ENCODE results near the gene GJA8.
"Not testable (repeated sequence)": the region's sequence is repeated elsewhere in the genome, so short reads cannot be mapped to it uniquely, and the experiment has no call there.

Gene GJA8

GRCh38 chr1:147902253-147902845 lies at the start of gene GJA8:
TSS of gene GJA8 (plus strand) at chr1:147902795. CDS start at chr1:147907956, 5,161 bp downstream.
- H3K4me3 ChIP-seq (ENCODE audit: low read depth, low read length) = no peak within 1 kb of the TSS
- TF ChIP-seq, protein P1, sequence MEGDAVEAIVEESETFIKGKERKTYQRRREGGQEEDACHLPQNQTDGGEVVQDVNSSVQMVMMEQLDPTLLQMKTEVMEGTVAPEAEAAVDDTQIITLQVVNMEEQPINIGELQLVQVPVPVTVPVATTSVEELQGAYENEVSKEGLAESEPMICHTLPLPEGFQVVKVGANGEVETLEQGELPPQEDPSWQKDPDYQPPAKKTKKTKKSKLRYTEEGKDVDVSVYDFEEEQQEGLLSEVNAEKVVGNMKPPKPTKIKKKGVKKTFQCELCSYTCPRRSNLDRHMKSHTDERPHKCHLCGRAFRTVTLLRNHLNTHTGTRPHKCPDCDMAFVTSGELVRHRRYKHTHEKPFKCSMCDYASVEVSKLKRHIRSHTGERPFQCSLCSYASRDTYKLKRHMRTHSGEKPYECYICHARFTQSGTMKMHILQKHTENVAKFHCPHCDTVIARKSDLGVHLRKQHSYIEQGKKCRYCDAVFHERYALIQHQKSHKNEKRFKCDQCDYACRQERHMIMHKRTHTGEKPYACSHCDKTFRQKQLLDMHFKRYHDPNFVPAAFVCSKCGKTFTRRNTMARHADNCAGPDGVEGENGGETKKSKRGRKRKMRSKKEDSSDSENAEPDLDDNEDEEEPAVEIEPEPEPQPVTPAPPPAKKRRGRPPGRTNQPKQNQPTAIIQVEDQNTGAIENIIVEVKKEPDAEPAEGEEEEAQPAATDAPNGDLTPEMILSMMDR (IDR thresholded peaks at IDR 0.05; ENCODE audit: low read depth, low read length) = no peak

GRCh38 chr1:147853391-147853790 lies 49.2 kb upstream of the GJA8 start:
- TF ChIP-seq, protein P1 (IDR thresholded peaks at IDR 0.05; ENCODE audit: low read depth, low read length) = no peak
- H3K4me3 ChIP-seq (ENCODE audit: low read depth, low read length) = no peak overlapping the region

- not testable (repeated sequence) for H3K4me3 ChIP-seq (ENCODE audit: low read depth, low read length)
These were observed 47.6 kb upstream of the GJA8 start for GRCh38 chr1:147854989-147855388.

DNA sequence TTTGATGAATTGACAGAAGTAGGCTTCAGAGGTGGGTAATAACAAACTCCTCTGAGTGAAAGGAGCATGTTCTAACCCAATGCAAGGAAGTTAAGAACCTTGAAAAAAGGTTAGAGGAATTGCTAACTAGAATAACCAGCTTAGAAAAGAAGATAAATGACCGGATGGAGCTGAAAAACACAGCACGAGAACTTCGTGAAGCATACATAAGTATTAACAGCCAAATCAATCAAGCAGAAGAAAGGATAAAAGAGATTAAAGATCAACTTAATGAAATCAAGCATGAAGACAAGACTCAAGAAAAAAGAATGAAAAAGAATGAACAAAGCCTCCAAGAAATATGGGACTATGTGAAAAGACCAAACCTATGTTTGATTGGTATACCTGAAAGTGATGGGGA lies 46.6 kb upstream of the GJA8 start:
- not testable (repeated sequence) for H3K4me3 ChIP-seq (ENCODE audit: low read depth, low read length)

- H3K4me3 ChIP-seq (ENCODE audit: low read depth, low read length) = not testable (repeated sequence)
These were observed 35.4 kb upstream of the GJA8 start for GRCh38 chr1:147867204-147867603.

- H3K4me3 ChIP-seq (ENCODE audit: low read depth, low read length) = no peak overlapping the region
These were observed 24.6 kb upstream of the GJA8 start for GRCh38 chr1:147878022-147878421.

DNA sequence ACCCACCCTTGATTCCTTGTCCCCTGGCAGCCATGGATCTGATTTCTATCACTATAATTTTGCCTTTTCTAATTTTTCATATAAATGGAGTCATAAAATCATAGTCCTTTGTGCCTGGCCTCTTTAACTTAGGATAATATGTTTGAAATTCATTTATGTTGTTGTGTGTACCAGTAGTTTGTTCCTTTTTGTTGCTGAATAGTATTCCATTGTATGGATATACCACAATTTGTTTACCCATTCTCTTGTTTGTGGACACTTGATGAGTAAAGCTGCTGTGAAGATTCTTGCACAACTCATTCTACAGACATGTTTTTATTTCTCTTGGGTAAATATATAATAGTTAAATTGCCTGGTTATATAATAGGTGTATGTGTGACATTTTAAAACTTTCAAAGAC lies 22.7 kb upstream of the GJA8 start:
- H3K4me3 ChIP-seq (ENCODE audit: low read depth, low read length) = no peak overlapping the region
- TF ChIP-seq, protein P1 (IDR thresholded peaks at IDR 0.05; ENCODE audit: low read depth, low read length) = no peak

More at GRCh38 chr1:147878022-147878421, 24.6 kb upstream of the GJA8 start:
- TF ChIP-seq, protein P1 (IDR thresholded peaks at IDR 0.05; ENCODE audit: low read depth, low read length) = no peak

- no peak overlapping the region for H3K4me3 ChIP-seq (ENCODE audit: low read depth, low read length)
- TF ChIP-seq, protein P1 (IDR thresholded peaks at IDR 0.05; ENCODE audit: low read depth, low read length) = no peak
These were observed 20.1 kb upstream of the GJA8 start for GRCh38 chr1:147882535-147882934.

DNA sequence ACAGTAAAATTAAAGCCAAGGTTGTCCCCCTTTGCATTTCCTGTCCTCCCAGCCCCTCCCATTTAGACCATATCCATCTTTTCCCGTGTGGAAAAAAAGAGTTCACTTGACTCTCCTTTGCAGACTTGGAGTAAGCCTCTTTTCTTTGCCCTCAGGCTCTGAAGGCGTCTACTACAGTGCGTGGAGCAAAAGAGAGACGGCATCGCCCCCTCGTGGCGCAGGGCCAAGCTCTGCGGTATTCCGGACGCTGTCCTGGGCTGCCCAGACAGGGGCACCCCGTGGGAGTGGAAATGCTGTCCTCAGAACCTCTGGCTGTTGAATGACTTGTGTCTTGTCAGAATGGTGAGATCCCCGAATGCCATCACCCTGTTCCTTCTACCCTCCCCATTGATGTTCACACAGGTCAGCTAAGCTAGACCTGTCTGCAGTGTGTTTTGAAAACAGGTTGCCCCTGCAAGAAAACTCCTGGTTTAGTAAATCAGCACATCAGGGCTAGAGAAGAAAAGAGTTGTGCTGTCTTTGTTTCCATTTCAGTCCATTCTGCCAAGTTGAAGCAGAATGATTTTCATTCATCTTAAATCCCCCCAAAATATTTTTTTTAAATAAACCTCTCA lies 12.3 kb upstream of the GJA8 start:
- H3K4me3 ChIP-seq (ENCODE audit: low read depth, low read length) = no peak overlapping the region
- TF ChIP-seq, protein P1 (IDR thresholded peaks at IDR 0.05; ENCODE audit: low read depth, low read length) = no peak

Measured in WI38 (cell line).